H1 (cell line): ENCODE data around the gene GLO1. TPM values are rescaled to one million over a fixed set of nuclear protein-coding genes. Genes with fewer than 3 reads are reported as not detected.

Source experiments
- CTCF ChIA-PET: fragments of 300-600 bp; sonication (Branson Sonifier 250); formaldehyde crosslinking; loops from one replicate; lab custom pipeline; 2021; ENCODE audit not compliant: partially characterized antibody; lab: Charles Lee
- POLR2A ChIA-PET: fragments of 300-600 bp; sonication (Branson Sonifier 250); formaldehyde crosslinking; loops from one replicate; lab custom pipeline; 2021; ENCODE audit warnings: inconsistent platforms; ENCODE audit not compliant: partially characterized antibody; lab: Charles Lee
- DNase-seq, 2 experiments: peaks; one replicate each; pipeline versions ENCODE4 v3.0.0 to v3.0.0-alpha.2; 2010 to 2022; ENCODE audit warnings: low spot score in 2 of 2, low read depth in 1 of 2, mixed read lengths in 1 of 2
- FAIRE-seq: peaks from 2 replicates; lab custom pipeline; 2011; peaks lifted over from hg19 to GRCh38; lab: Jason Lieb, UNC
- H2AFZ ChIP-seq: 2 replicates; pipeline ENCODE4 v1.8.1; 2012; ENCODE audit warnings: low read length, inconsistent platforms
- H2AK5ac ChIP-seq: 2 replicates; pipeline ENCODE4 v1.6.1; 2013; ENCODE audit warnings: low read depth, low read length
- H2BK120ac ChIP-seq: replicated peaks from 2 replicates; pipeline ENCODE3; 2013; ENCODE audit warnings: low read depth, low read length, inconsistent platforms
- H2BK12ac ChIP-seq: 2 replicates; pipeline ENCODE4 v1.6.1; 2013; ENCODE audit warnings: low read depth, low read length
- H2BK15ac ChIP-seq: 2 replicates; pipeline ENCODE4 v1.6.1; 2013; ENCODE audit warnings: low read length
- H2BK20ac ChIP-seq: 2 replicates; pipeline ENCODE4 v1.6.1; 2013; ENCODE audit warnings: low read length
- H2BK5ac ChIP-seq: 2 replicates; pipeline ENCODE4 v1.6.1; 2013; ENCODE audit warnings: low read depth, low read length
- H3K14ac ChIP-seq: 2 replicates; pipeline ENCODE4 v1.6.1; 2013; ENCODE audit warnings: inconsistent platforms; ENCODE audit not compliant: insufficient read length
- H3K18ac ChIP-seq: 2 replicates; pipeline ENCODE4 v1.6.1; 2013; ENCODE audit warnings: low read length; ENCODE audit errors: extremely low read depth
- H3K23ac ChIP-seq: 2 replicates; pipeline ENCODE4 v1.6.1; 2013; ENCODE audit warnings: inconsistent platforms; ENCODE audit not compliant: insufficient read length
- H3K23me2 ChIP-seq: 2 replicates; pipeline ENCODE4 v1.6.1; 2013; ENCODE audit warnings: low read depth, low read length
- H3K27ac ChIP-seq: 2 replicates; pipeline ENCODE4 v1.6.1; 2011; ENCODE audit warnings: low read depth, low read length, inconsistent platforms
- H3K27me3 ChIP-seq, 4 experiments: replicated peaks in 1 of 4; 1 replicate in 1 of 4; 2 replicates in 3 of 4; pipeline versions ENCODE4 v1.6.1 to v1.8.1; 2011 to 2013; ENCODE audit warnings: low read length in 3 of 4, mild to moderate bottlenecking in 3 of 4, inconsistent platforms in 2 of 4, mixed read lengths in 2 of 4, moderate library complexity in 1 of 4; ENCODE audit not compliant: control insufficient read depth in 3 of 4, insufficient read depth in 3 of 4; ENCODE audit errors: extremely low read depth in 1 of 4
- H3K36me3 ChIP-seq, 4 experiments: 2 replicates each; pipeline versions ENCODE4 v1.6.1 to v1.8.1; 2011 to 2013; ENCODE audit warnings: mild to moderate bottlenecking in 4 of 4, low read length in 3 of 4, moderate library complexity in 2 of 4, control low read depth in 1 of 4, inconsistent platforms in 1 of 4; ENCODE audit not compliant: insufficient read depth in 4 of 4, control insufficient read depth in 2 of 4
- H3K4ac ChIP-seq: replicated peaks from 2 replicates; pipeline ENCODE3; 2013; ENCODE audit warnings: low read length, low read depth, mixed read lengths, inconsistent platforms; ENCODE audit not compliant: insufficient read length
- H3K4me1 ChIP-seq, 4 experiments: replicated peaks in 1 of 4; 1 replicate in 1 of 4; 2 replicates in 3 of 4; pipeline versions ENCODE4 v1.6.1 to v1.8.1; 2011 to 2013; ENCODE audit warnings: low read length in 3 of 4, inconsistent platforms in 2 of 4, mixed read lengths in 1 of 4; ENCODE audit not compliant: insufficient read depth in 4 of 4, control insufficient read depth in 3 of 4
- H3K4me2 ChIP-seq, 2 experiments: 2 replicates each; pipeline versions ENCODE4 v1.6.1 to v1.8.1; 2011 to 2013; ENCODE audit warnings: low read depth in 2 of 2, low read length in 2 of 2, control low read depth in 1 of 2, inconsistent platforms in 1 of 2, mild to moderate bottlenecking in 1 of 2; ENCODE audit not compliant: insufficient read depth in 1 of 2
- H3K4me3 ChIP-seq, 4 experiments: fragments of 200-600, 300-600 bp in 1 of 4; sonication (generic), shearing (Covaris generic), sonication (Bioruptor Twin) in 1 of 4; 2 replicates each; pipeline versions ENCODE4 v1.5.1 to v1.8.1; 2011 to 2016; ENCODE audit warnings: low read length in 4 of 4, low read depth in 3 of 4, control low read depth in 2 of 4, inconsistent platforms in 2 of 4, mild to moderate bottlenecking in 2 of 4, mixed read lengths in 1 of 4, moderate library complexity in 1 of 4; ENCODE audit not compliant: insufficient read depth in 2 of 4; ENCODE audit errors: extremely low read depth in 1 of 4
- H3K56ac ChIP-seq: replicated peaks from 2 replicates; pipeline ENCODE3; 2013; ENCODE audit warnings: low read depth, mild to moderate bottlenecking, mixed read lengths, low read length, inconsistent platforms; ENCODE audit not compliant: insufficient read length
- H3K79me1 ChIP-seq: 2 replicates; pipeline ENCODE4 v1.6.1; 2013; ENCODE audit warnings: low read depth, low read length, control low read depth
- H3K79me2 ChIP-seq, 2 experiments: 2 replicates each; pipeline versions ENCODE4 v1.6.1 to v1.8.1; 2012 to 2013; ENCODE audit warnings: low read length in 2 of 2, mild to moderate bottlenecking in 2 of 2, inconsistent platforms in 1 of 2; ENCODE audit not compliant: insufficient read depth in 2 of 2, control insufficient read depth in 1 of 2
- H3K9ac ChIP-seq, 4 experiments: replicated peaks in 1 of 4; 1 replicate in 1 of 4; 2 replicates in 3 of 4; pipeline versions ENCODE4 v1.6.1 to v1.8.1; 2011 to 2013; ENCODE audit warnings: low read depth in 3 of 4, low read length in 3 of 4, control low read depth in 2 of 4, mild to moderate bottlenecking in 2 of 4, moderate library complexity in 2 of 4, inconsistent platforms in 1 of 4; ENCODE audit errors: extremely low read depth in 1 of 4
- H3K9me3 ChIP-seq, 2 experiments: 2 replicates each; pipeline versions ENCODE4 v1.6.1 to v1.8.1; 2012 to 2013; ENCODE audit warnings: mild to moderate bottlenecking in 2 of 2, moderate library complexity in 2 of 2, control low read depth in 1 of 2, inconsistent platforms in 1 of 2, low read depth in 1 of 2, low read length in 1 of 2, mixed read lengths in 1 of 2; ENCODE audit not compliant: insufficient read depth in 2 of 2
- H4K20me1 ChIP-seq, 2 experiments: replicated peaks in 1 of 2; 2 replicates each; pipeline versions ENCODE3 to v1.8.1; 2011 to 2013; ENCODE audit warnings: inconsistent platforms in 2 of 2, low read length in 2 of 2, mild to moderate bottlenecking in 1 of 2; ENCODE audit not compliant: insufficient read depth in 2 of 2, control insufficient read depth in 1 of 2
- H4K5ac ChIP-seq: 2 replicates; pipeline ENCODE4 v1.6.1; 2013; ENCODE audit warnings: low read length, low read depth, mixed read lengths, inconsistent platforms; ENCODE audit not compliant: insufficient read length
- H4K8ac ChIP-seq: 2 replicates; pipeline ENCODE4 v1.8.0; 2013; ENCODE audit warnings: mild to moderate bottlenecking, moderate library complexity, low read length, inconsistent platforms; ENCODE audit not compliant: insufficient read depth; ENCODE audit errors: extremely low read depth
- H4K91ac ChIP-seq: replicated peaks from 2 replicates; pipeline ENCODE3; 2013; ENCODE audit warnings: low read length, mixed read lengths, inconsistent platforms; ENCODE audit not compliant: insufficient read length
- SUZ12 ChIP-seq: fragments of 200-600 bp; sonication (generic); IDR thresholded peaks from 2 replicates; pipeline ENCODE4 v1.6.1; 2012; ENCODE audit warnings: mild to moderate bottlenecking, inconsistent platforms, low read length, moderate library complexity, mixed read lengths
- WGBS, 2 experiments: shearing (Covaris generic) in 1 of 2; methylation state at CpG; one replicate each; pipeline versions ENCODE4 v1.1.6 to v1.1.7; 2013 to 2015; ENCODE audit warnings: low lambda C conversion rate in 2 of 2, mixed read lengths in 2 of 2, inconsistent platforms in 1 of 2, low coverage in 1 of 2, missing lambda C conversion rate in 1 of 2; ENCODE audit not compliant: insufficient replicate concordance in 2 of 2, insufficient coverage in 1 of 2, insufficient read length in 1 of 2; ENCODE audit errors: extremely low coverage in 1 of 2, missing lambda C conversion rate in 1 of 2; 5-methylcytosine and 5-hydroxymethylcytosine counted together
- polyA plus RNA-seq, 7 experiments: library from polyadenylated mRNA; depleted of rRNA in 3 of 7; stranded (reverse) in 5 of 7; unstranded in 2 of 7; fragments of >200 nt in 5 of 7; fragments of 200-250 nt in 2 of 7; gene quantifications; 1 replicate in 5 of 7; 2 replicates in 1 of 7; 4 replicates in 1 of 7; pipeline versions ENCODE4 v1.2.1 to v1.2.3, GENCODE V29; 2011 to 2013; ENCODE audit warnings: missing spikeins in 2 of 7, mixed read lengths in 2 of 7
- total RNA-seq: library from RNA; stranded (reverse); fragmentation: NEBNext Ultra II Directional; extraction: Animal tissue kit (Norgen Biotek cat#: 25700); gene quantifications from 2 replicates; pipeline ENCODE4 v1.2.1, GENCODE V29; 2021
- TF ChIP-seq, protein P1 (sequence below): IDR thresholded peaks from 2 replicates; pipeline ENCODE4 v1.6.1; 2012; ENCODE audit warnings: inconsistent platforms

The GLO1 gene
- total and polyA plus RNA-seq, 2 of the 8 experiments (the other 6 are each of a cell fraction or from before 2014, with no cell fraction given), result 104 to 170 TPM

DNA sequence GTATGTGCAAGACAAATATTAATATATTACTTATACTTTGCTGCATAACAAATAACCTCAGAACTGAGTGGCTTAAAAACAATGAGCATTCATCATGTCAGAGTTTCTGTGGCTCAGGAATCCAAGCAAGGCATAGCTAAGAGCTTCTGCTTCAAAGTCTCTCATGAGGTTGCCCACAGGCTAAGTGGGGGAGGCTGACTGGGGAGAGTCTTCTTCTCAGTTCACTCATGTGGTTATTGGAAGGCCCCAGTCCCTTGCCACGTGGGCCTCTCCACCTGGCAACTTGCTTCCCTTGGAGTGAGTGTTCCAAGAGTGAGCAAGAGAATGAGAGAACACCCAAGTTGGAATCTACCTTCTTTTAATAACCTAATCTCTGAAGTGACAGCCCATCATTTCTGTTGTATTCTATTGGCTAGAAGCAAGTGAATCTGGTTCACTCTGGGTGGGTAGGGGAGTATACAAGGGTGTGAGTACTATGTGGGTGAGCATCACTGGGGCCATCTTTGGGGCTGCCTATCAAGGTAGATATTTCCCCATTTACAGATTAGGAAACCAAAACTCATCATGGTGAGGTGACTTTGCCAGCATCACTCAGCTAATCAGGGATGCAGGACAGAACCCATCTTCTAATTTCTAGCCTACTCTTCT, 48.1 kb upstream of the GLO1 start:
- Histone ChIP-seq H3K4me2 (no peak overlapping the region), H3K36me3 (no peaks in the 10 kb centered on the region), H2AFZ (no peak overlapping the region), H3K9ac (no peak overlapping the region), H2BK20ac (no peak overlapping the region), H3K79me2 (no peaks in the 10 kb centered on the region), H3K4me1 (no peaks in the 10 kb centered on the region), H3K23me2 (no peaks in the 10 kb centered on the region), H3K79me1 (no peaks in the 10 kb centered on the region), H2BK5ac (no peak overlapping the region), H4K8ac (no peak overlapping the region), H3K27me3 (no peaks in the 10 kb centered on the region), H3K4ac (no peak overlapping the region), H3K9me3 (no peaks in the 10 kb centered on the region), H4K20me1 (no peaks in the 10 kb centered on the region), H2AK5ac (no peak overlapping the region), H2BK120ac (no peak overlapping the region), H4K5ac (no peak overlapping the region), H3K14ac (no peak overlapping the region), H3K18ac (no peak overlapping the region), H3K4me3 (no peak overlapping the region), H3K23ac (no peak overlapping the region), H2BK12ac (no peak overlapping the region), H3K56ac (no peak overlapping the region), H3K27ac (no peak overlapping the region), H2BK15ac (no peak overlapping the region), H4K91ac (no peak overlapping the region)
- 63% methylated on average over 1 of the region's 1 CpG; no CpG with 5 or more reads in 1 of the 2 experiments for WGBS, 2 experiments
- CTCF ChIA-PET, result interaction anchor here (0.8 to 1.2 kb wide), 4 partner anchors 9 to 146 kb away, joined by 3 to 7 read pairs (median 3); no protein-coding TSS in a partner anchor
- no peak for DNase-seq
- POLR2A ChIA-PET, result no interaction called here
- no peak for FAIRE-seq
- TF ChIP-seq, protein P1, sequence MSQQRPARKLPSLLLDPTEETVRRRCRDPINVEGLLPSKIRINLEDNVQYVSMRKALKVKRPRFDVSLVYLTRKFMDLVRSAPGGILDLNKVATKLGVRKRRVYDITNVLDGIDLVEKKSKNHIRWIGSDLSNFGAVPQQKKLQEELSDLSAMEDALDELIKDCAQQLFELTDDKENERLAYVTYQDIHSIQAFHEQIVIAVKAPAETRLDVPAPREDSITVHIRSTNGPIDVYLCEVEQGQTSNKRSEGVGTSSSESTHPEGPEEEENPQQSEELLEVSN, result no peak
- no peak for TF ChIP-seq SUZ12
